Raji (cell line): ENCODE measurements around the gene CASTOR1.

Experiments
- POLR2A ChIP-seq: IDR thresholded peaks from 2 replicates; pipeline ENCODE4 v1.6.1; 2011; ENCODE audit warnings: low read depth, low read length, control low read depth; ENCODE audit not compliant: insufficient read depth

The CASTOR1 gene

GRCh38 chr22:30325065-30325720 lies 35.9 kb upstream of the CASTOR1 start:
- no peak for TF ChIP-seq POLR2A

DNA sequence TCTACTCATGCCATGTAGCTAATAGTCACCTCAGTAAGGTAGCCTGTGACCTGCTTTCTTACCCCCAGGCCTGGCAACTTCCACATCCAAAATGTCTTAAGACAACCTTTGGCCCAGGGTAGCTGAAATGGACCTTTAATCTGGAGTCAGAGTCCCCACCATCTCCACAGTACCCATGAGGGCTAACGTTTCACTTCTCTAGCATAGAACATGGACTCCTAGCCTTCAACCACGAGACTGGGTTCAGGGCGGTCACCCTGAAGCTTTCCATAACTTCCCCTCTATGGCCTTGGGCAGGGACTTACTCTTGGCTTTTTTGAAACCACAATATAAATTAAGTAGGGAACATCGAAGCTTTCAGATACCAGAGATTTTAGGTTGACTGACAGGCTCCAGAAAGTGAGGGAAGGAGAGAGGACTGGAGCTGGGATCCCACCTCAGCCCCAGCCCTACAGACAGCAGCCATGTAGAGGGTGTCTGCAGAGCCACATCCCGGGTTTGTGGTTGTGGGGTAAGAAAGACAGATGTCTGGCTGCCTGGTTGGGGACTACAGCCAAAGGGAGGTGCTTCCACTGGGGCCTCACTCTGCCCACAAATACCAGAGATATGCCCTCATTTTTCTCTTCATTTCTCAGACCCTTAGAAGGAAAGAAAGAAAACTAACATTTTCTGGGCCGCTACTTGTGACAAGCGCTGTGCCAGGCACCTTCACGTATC lies 34.9 kb upstream of the CASTOR1 start:
- TF ChIP-seq POLR2A = no peak

DNA sequence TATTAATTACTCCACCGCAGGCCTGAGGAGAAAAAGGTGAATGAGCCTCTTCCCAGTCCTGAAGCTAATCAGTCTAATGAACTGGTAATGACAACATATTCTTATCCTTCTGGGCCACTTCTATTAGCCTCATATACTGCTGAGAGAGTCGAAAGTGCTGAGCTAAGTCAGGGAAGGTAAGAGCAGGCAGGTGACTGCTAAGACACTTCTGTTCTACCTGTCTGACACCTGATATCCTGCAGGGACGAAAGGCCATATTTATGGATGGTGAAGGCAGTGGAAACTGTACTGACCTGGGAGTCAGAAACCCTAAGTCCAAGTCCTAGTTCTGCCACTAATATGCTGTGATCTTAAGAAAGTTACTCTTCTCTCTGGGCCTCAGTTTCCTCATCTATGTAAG lies 33.9 kb upstream of the CASTOR1 start:
- no peak for TF ChIP-seq POLR2A

DNA sequence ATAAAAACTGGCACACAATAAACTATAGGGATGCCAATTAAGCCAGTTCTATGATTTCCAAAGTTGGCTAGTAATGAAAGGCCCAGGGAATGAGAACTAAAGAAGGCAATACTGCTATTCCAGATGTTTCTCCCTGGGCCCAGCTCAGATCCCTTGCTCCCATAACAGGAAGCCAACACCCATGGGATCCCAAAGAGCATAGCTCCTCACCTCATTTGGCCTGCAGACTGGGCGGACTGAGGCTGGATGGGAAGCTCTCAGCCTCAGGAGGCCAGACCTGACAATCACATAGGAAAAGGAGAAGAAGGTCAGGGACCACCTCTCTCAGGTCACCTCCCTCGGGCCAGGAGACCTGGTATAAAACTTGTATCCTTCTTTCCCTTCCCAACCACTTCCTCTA lies 32.2 kb upstream of the CASTOR1 start:
- TF ChIP-seq POLR2A = no peak

DNA sequence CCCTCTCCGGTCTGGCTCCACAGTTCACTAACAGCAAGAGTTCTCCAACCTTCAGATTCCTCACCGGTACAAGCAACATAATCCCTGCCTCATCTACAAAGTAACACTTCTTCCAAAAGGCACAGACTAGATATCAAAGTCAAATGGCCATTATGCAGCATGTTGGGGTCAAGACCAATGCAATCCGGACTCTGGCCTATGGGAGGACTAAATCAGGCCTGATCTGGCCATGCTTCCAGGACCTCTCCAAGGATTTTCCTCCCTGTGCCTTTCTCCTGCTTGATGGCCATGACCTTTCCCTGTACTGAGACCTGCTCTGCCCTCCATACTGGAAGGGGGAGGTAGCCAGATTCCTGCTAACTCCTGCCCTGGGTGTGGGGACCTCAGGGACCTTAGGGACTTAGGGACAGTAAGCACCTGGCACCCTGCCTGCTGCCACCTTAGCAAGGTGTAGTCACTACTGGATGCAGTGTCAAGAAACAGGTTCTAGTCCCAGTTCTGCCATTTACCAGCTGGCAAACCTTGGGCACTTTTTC lies 30.8 kb upstream of the CASTOR1 start:
- no peak for TF ChIP-seq POLR2A

GRCh38 chr22:30318799-30319419 lies 29.6 kb upstream of the CASTOR1 start:
- TF ChIP-seq POLR2A = no peak

DNA sequence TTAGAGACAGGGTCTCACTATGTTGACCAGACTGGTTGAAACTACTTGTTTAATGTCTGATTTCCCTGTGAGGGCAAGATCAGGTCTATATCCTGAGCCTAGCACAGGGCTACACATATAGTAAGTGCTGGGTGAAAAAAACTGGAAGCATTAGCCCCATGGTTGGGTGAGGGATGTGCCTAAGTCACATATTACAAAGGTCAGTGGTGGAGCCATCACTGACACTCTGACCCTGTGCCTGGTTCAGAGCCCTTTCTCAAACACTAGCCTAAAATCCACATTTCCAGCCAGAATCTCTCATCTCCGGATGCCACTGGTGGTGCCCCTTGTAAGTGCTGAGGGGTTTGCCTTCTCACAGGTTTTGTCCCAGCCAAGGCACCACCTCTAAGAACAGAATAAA lies 28.5 kb upstream of the CASTOR1 start:
- no peak for TF ChIP-seq POLR2A

DNA sequence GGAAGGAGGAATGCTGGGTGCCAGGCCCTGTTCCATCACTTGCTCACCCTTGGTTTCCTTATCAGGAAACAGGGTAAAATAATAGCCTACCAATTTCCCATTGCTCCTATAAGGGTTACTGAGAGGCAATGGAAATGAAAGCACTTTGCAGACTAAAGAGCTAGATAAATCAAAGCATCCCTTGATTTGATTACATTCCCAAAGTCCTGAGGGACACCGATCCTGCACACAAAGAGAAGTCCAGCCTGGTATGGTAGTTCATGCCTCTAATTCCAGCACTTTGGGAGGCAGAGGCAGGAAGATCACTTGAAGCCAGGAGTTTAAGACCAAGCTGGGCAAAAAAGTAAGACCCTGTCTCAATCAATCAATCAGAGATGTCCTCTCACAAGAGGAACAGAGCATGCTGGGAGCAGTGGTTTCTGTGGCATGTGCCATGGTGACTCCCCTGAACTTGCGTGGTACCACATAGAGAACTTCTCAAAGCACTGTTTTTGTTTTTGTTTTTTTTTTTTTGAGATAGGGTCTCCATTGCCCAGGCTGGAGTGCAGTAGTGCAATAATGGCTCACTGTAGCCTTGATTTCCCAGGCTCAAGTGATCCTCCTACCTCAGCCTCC lies 26.8 kb upstream of the CASTOR1 start:
- TF ChIP-seq POLR2A = no peak

- no peak for TF ChIP-seq POLR2A
Measured at GRCh38 chr22:30314915-30315314, 25.6 kb upstream of the CASTOR1 start.

GRCh38 chr22:30313527-30314363 lies 24.4 kb upstream of the CASTOR1 start:
- TF ChIP-seq POLR2A = no peak

GRCh38 chr22:30312053-30312452 lies 22.7 kb upstream of the CASTOR1 start:
- TF ChIP-seq POLR2A = no peak

DNA sequence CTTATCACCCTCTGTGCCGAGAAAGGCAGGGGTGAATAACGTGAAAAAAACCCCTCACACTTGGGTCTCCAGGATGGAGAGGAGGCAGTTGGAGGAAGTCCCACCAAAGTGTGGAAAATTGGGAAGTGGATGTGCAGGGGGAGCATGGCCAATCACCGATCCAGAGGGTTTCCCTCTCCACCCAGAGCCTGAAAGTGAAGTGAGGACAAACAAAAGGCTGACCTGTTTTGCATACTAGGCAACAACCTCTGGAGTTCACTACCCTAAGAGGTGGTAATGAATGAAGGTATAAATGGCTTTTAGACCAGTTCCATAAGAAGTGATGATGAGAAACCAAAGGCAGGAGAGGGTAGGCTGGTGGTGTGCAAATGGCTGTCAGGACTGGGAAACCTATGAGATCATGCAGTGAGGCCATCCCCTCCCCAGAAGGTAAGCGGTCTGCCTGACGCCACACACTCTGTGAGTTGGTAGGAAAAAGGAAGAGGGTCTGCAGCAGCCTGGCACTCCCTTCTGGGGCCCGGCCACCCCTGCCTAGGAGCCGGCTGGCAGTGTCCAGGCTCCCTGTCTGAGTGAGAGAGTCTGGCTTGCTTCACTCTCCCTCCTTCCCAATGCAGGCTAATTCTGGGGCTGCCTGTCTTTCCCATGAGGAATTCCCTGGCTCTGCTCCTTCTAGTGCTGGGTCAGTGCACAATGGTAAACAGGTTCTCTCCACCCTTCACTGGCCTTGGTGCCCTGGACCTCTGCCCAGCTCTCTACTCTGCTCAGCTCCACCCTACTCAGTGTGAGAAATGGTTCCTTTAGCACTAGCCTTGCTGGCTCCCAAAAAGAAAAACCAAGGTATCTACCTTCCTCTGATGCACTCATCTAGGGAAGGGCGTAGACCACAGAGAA lies 21.8 kb upstream of the CASTOR1 start:
- TF ChIP-seq POLR2A = no peak

DNA sequence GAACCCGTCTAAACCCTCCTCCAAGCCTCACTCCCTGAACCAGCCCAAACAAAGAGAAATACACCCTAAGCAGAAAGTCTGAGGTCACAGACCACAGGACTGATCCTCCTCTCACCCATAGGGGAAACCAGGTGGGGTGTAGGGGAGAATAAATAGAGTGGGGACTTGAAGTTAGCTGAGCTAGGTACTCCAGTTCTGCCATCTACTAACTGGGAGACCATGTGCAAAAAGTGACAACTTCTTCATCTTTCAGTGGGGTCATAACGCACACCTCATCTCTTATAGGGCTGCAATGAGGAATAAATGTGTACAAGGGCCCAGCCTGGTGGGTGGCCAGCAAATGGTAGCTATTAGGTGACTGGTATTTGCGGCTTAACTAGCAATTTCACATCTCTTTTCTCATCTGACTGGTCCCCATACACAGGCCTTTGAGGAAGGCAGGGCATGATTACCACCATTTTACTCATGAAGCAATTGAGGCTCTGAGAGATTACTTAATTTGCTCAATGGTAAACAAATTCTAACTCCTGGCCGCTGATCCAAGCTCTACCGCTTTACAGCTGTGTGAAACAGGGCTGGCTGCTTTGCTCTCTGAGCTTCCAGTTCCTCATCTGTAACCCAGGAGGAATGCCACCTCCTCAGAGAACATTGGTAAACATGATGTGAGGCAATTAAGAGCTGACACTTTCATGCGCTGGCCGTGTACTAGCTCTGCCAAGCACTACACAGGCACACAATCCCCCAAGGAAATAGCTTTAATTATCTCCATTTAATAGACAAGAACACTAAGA lies 20.8 kb upstream of the CASTOR1 start:
- TF ChIP-seq POLR2A = 0 out of 2 replicates have a peak, but pooled peaks have one; percentile 25
